ENCODE results near the gene MMP21.

MMP21 gene

GRCh38 chr10:125762692-125763648, 12.7 kb downstream of the MMP21 start:
- Mint-ChIP-seq H3K9me3 (no peaks in the 10 kb centered on the region), H3K36me3 (peaks cover 54 to 64% of the 10 kb centered on the region in 2 donors), H3K27me3 (no peaks in the 10 kb centered on the region), H3K27ac (no peak overlapping the region), H3K4me3 (no peak overlapping the region), H3K4me1 (no peaks in the 10 kb centered on the region)
- no peak for DNase-seq
- ATAC-seq (replicated peaks), result no peak

GRCh38 chr10:125761961-125762360, 13.7 kb downstream of the MMP21 start:
- H3K27ac Mint-ChIP-seq, result no peak overlapping the region
- H3K4me1 Mint-ChIP-seq, result no peaks in the 10 kb centered on the region
- H3K36me3 Mint-ChIP-seq, result peaks cover 48 to 62% of the 10 kb centered on the region in 2 donors
- H3K27me3 Mint-ChIP-seq, result no peaks in the 10 kb centered on the region
- ATAC-seq (replicated peaks) (no peak), DNase-seq (no peak)
- H3K9me3 Mint-ChIP-seq, result no peaks in the 10 kb centered on the region
- no peak overlapping the region for H3K4me3 Mint-ChIP-seq

GRCh38 chr10:125757742-125758141, 17.9 kb downstream of the MMP21 start:
- Mint-ChIP-seq H3K27ac (no peak overlapping the region), H3K4me1 (no peaks in the 10 kb centered on the region), H3K4me3 (no peak overlapping the region), H3K9me3 (no peaks in the 10 kb centered on the region), H3K27me3 (no peaks in the 10 kb centered on the region), H3K36me3 (peaks cover 44 to 64% of the 10 kb centered on the region in 2 donors)
- no peak for DNase-seq
- ATAC-seq (replicated peaks), result no peak

- ATAC-seq (replicated peaks), result no peak
- Mint-ChIP-seq H3K27me3 (no peaks in the 10 kb centered on the region), H3K9me3 (no peaks in the 10 kb centered on the region), H3K4me3 (no peak overlapping the region), H3K27ac (no peak overlapping the region), H3K4me1 (no peaks in the 10 kb centered on the region), H3K36me3 (peaks cover 43 to 59% of the 10 kb centered on the region in 2 donors)
- no peak for DNase-seq
Measured at GRCh38 chr10:125756853-125757487, 18.7 kb downstream of the MMP21 start.

GRCh38 chr10:125756196-125756595, 19.4 kb downstream of the MMP21 start:
- no peak for ATAC-seq (replicated peaks)
- Mint-ChIP-seq H3K36me3 (peaks cover 45 to 59% of the 10 kb centered on the region in 2 donors), H3K4me1 (no peaks in the 10 kb centered on the region), H3K27ac (no peak overlapping the region), H3K4me3 (no peak overlapping the region), H3K27me3 (no peaks in the 10 kb centered on the region), H3K9me3 (no peaks in the 10 kb centered on the region)
- no peak for DNase-seq

- Mint-ChIP-seq H3K9me3 (peaks cover 3 to 5% of the 10 kb centered on the region in 2 donors), H3K4me1 (peaks cover 0 to 2% of the 10 kb centered on the region in 2 donors), H3K4me3 (no peak overlapping the region), H3K36me3 (peaks cover 58 to 77% of the 10 kb centered on the region in 2 donors), H3K27ac (no peak overlapping the region), H3K27me3 (no peaks in the 10 kb centered on the region)
- no peak for DNase-seq
- no peak for ATAC-seq (replicated peaks)
Measured at GRCh38 chr10:125747417-125747816, 28.2 kb downstream of the MMP21 start.

- DNase-seq (no peak), ATAC-seq (replicated peaks) (no peak)
- Mint-ChIP-seq H3K27me3 (no peaks in the 10 kb centered on the region), H3K27ac (peak overlapping the region; percentile 67), H3K4me3 (no peak overlapping the region), H3K4me1 (peaks cover 0 to 2% of the 10 kb centered on the region in 2 donors), H3K9me3 (peaks cover 3 to 5% of the 10 kb centered on the region in 2 donors), H3K36me3 (peaks cover 62 to 78% of the 10 kb centered on the region in 2 donors)
Measured at GRCh38 chr10:125744909-125745308, 30.7 kb downstream of the MMP21 start.

GRCh38 chr10:125742465-125742864, 33.2 kb downstream of the MMP21 start:
- H3K27me3 Mint-ChIP-seq, result no peaks in the 10 kb centered on the region
- no peak overlapping the region for H3K27ac Mint-ChIP-seq
- H3K4me1 Mint-ChIP-seq, result peaks cover 0 to 2% of the 10 kb centered on the region in 2 donors
- H3K9me3 Mint-ChIP-seq, result peaks cover 3 to 5% of the 10 kb centered on the region in 2 donors
- ATAC-seq (replicated peaks) (no peak), DNase-seq (no peak)
- no peak overlapping the region for H3K4me3 Mint-ChIP-seq
- peaks cover 62 to 71% of the 10 kb centered on the region in 2 donors for H3K36me3 Mint-ChIP-seq

GRCh38 chr10:125739994-125740679, 35.5 kb downstream of the MMP21 start:
- H3K9me3 Mint-ChIP-seq, result peaks cover under 1 to 4% of the 10 kb centered on the region in 2 donors

GRCh38 chr10:125738206-125738605, 37.4 kb downstream of the MMP21 start:
- Mint-ChIP-seq H3K4me1 (no peaks in the 10 kb centered on the region), H3K27me3 (no peaks in the 10 kb centered on the region), H3K27ac (no peak overlapping the region), H3K9me3 (no peaks in the 10 kb centered on the region), H3K4me3 (no peak overlapping the region), H3K36me3 (peaks cover 48 to 65% of the 10 kb centered on the region in 2 donors)
- ATAC-seq (replicated peaks), result no peak
- no peak for DNase-seq

More at GRCh38 chr10:125739994-125740679, 35.5 kb downstream of the MMP21 start:
- no peak overlapping the region for H3K27ac Mint-ChIP-seq
- no peaks in the 10 kb centered on the region for H3K4me1 Mint-ChIP-seq
- no peak for ATAC-seq (replicated peaks)
- no peak overlapping the region for H3K4me3 Mint-ChIP-seq
- DNase-seq, result no peak
- H3K27me3 Mint-ChIP-seq, result no peaks in the 10 kb centered on the region
- H3K36me3 Mint-ChIP-seq, result peaks cover 64 to 76% of the 10 kb centered on the region in 2 donors

GRCh38 chr10:125734823-125735222, 40.8 kb downstream of the MMP21 start:
- H3K27ac Mint-ChIP-seq, result no peak overlapping the region
- DNase-seq (no peak), ATAC-seq (replicated peaks) (no peak)
- H3K9me3 Mint-ChIP-seq, result no peaks in the 10 kb centered on the region
- H3K36me3 Mint-ChIP-seq, result peaks cover 49 to 60% of the 10 kb centered on the region in 2 donors
- H3K27me3 Mint-ChIP-seq, result no peaks in the 10 kb centered on the region
- no peak overlapping the region for H3K4me3 Mint-ChIP-seq
- H3K4me1 Mint-ChIP-seq, result no peaks in the 10 kb centered on the region

- Mint-ChIP-seq H3K9me3 (no peaks in the 10 kb centered on the region), H3K4me1 (no peaks in the 10 kb centered on the region), H3K36me3 (peaks cover 47 to 59% of the 10 kb centered on the region in 2 donors), H3K27me3 (no peaks in the 10 kb centered on the region), H3K27ac (no peak overlapping the region), H3K4me3 (no peak overlapping the region)
- DNase-seq (no peak), ATAC-seq (replicated peaks) (no peak)
Measured at GRCh38 chr10:125734148-125734547, 41.5 kb downstream of the MMP21 start.

GRCh38 chr10:125727436-125727835, 48.2 kb downstream of the MMP21 start:
- no peak for DNase-seq
- Mint-ChIP-seq H3K4me1 (peaks cover 0 to 3% of the 10 kb centered on the region in 2 donors), H3K27ac (no peak overlapping the region), H3K9me3 (no peaks in the 10 kb centered on the region), H3K36me3 (peaks cover 47 to 57% of the 10 kb centered on the region in 2 donors), H3K27me3 (no peaks in the 10 kb centered on the region), H3K4me3 (no peak overlapping the region)
- no peak for ATAC-seq (replicated peaks)

GRCh38 chr10:125726914-125727313, 48.7 kb downstream of the MMP21 start:
- Mint-ChIP-seq H3K9me3 (no peaks in the 10 kb centered on the region), H3K4me1 (peaks cover 0 to 3% of the 10 kb centered on the region in 2 donors), H3K36me3 (peaks cover 42 to 52% of the 10 kb centered on the region in 2 donors), H3K27me3 (no peaks in the 10 kb centered on the region), H3K4me3 (no peak overlapping the region), H3K27ac (no peak overlapping the region)
- DNase-seq, result no peak
- ATAC-seq (replicated peaks), result no peak
